SKM-1 (cell line): ENCODE measurements around the gene NSG1.

Source experiments
- DNase-seq: peaks from one replicate; lab custom pipeline; 2025; ENCODE audit not compliant: unreplicated experiment; lab: John Stamatoyannopoulos, UW

Gene NSG1

DNA sequence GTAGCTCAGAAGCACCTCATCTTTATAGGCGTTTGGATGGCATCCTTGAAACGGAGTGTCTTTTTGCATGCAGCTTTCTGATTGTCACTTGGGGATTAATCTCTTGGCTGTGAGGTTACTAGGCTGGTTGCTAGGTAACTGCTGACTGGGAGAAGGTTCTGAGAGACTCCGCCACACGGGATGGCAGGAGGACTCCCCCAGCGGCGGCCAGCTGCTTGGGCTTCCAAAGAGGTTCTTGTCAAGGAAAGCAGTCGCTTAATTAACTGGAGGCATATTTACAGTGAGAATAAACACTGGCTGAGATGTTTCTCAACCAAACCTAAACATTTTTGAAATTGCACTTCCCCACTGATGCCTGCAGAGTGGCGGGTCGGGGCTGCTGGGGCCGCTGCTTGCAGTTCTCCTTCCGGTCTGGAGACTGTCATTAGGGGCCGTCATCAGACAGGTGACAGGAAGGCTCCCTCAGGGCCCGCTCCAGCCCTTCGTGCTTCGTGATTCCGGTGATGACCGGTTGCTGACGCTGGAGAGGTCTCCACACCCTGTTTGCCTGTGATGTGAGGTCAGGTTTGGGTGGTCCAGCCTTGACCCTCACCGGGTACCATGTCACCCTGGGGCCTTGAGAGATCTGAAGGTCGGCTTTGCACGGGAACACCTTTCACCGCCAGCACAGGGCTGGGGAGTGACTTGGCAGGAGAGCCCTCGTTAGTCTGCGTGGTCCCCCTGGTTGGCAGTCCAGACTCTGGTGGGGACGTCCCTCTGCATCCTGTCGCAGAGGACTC, 9.1 kb downstream of the NSG1 start:
- no peak for DNase-seq

GRCh38 chr4:4396628-4397440, 9.9 kb downstream of the NSG1 start:
- DNase-seq, result no peak

DNA sequence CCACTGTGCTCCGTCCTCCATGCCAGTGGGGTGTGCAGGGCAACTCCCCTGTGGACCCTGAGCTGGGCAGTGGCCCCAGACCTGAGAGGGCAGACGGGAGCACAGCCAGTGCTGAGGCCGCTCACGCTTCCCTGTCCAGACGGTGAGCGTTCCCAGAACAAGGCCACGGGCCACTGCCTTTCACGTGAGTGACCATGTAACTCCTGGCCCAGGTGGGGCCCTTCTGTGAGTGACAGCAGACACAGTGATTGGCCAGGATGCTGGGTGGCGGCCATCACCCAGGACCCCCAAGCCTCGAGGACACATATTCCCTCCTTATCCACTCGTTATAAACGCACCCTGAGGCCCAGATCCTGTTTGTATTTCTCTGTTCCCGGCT, 10.5 kb downstream of the NSG1 start:
- no peak for DNase-seq

DNA sequence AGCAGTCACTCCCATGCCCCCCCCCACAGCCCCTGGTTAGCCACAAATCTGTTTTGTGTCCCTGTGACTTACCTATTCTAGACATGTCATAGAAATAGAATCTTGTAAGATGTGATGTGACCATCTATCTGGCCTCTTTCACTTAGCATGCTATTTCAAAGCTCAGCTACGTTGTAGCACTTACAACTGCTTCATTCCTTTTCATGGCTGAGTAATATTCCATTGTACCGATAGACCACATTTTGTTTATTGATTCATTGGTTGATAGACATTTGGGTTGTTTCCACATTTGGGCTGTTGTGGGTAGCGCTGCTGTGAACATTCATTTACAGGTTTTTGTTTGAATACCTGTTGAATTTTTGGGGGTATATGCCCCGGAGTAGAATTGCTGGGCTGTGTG, 11.5 kb downstream of the NSG1 start:
- no peak for DNase-seq

GRCh38 chr4:4401036-4401435, 14.1 kb downstream of the NSG1 start:
- DNase-seq, result no peak

GRCh38 chr4:4402966-4403365, 16.1 kb downstream of the NSG1 start:
- no peak for DNase-seq

GRCh38 chr4:4405358-4405962, 18.6 kb downstream of the NSG1 start:
- no peak for DNase-seq

DNA sequence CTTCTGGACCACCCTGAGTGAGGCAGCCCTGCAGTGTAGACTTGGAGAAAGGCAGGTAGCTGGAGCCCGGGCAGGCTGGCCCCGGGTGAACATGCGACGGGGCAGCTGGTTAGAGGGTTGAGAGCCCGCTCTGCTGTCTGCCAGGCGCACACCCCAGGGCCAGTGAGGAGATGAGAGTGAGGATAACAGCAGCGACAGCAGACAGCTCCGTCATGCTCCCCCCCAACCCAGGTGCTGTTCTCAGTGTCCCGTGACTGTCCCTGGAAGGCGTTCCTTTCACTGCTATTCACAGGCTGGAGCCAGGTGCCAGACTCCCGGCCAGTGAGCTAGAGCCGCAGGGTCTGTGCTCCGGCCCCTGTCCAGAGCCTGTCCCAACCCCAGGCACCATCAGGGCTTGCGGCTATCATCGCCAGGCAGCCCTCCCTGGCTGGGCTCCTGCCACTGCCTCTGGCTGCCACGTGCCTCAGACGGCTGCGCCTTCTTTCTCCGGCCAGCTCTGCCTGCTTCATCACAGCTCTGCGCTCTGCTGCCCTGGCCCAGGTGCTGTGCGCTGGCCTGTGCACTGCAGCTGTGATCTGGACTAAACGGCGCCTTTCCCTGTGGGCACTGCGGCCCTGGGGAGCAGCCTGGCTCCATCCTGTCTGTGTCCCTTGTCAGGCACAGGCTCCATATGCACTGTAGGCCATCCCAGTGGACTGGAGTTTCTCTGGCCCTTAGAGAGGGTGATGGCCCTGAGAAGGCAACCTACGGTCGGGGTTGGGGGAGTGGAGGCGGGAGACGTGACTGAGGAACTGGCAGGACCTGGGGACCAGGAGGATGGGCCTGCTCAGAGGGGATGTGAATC, 19.8 kb downstream of the NSG1 start:
- DNase-seq, result no peak

GRCh38 chr4:4407299-4408131, 20.6 kb downstream of the NSG1 start:
- DNase-seq, result no peak

GRCh38 chr4:4408132-4408523, 21.2 kb downstream of the NSG1 start:
- no peak for DNase-seq

GRCh38 chr4:4408576-4409335, 21.9 kb downstream of the NSG1 start:
- no peak for DNase-seq

DNA sequence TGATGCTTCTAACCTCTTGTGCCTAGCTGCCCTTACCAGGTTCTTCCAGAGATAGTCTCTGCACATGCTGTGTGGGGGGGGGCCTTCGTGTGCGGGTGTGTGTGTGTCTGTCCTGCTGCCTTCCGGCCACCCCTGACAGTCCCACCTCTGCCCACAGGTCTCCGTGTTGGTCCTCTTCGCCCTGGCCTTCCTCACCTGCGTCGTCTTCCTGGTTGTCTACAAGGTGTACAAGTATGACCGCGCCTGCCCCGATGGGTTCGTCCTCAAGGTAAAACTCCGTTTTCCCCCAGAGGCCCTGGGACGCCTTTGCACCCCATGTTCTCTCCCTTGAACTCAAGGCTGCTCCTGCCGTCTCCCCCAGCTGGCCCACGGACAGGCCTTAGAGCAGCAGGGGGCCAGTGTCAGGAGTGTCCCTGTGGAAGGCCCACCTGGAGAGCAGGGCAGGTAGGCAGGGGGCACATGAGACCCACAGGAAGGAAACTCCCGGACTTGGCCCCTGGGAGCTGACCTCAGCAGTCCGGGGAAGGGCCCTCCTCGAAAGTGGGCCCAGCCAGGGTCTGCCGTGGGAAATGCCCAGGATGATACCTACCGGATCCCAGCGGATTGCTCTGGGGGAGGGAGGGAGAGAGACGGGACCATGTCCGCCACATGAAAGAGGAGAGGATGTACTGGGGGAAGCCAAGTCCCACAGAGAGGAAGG, 22.7 kb downstream of the NSG1 start:
- no peak for DNase-seq

- DNase-seq, result no peak
Measured at GRCh38 chr4:4410271-4410670, 23.4 kb downstream of the NSG1 start.

DNA sequence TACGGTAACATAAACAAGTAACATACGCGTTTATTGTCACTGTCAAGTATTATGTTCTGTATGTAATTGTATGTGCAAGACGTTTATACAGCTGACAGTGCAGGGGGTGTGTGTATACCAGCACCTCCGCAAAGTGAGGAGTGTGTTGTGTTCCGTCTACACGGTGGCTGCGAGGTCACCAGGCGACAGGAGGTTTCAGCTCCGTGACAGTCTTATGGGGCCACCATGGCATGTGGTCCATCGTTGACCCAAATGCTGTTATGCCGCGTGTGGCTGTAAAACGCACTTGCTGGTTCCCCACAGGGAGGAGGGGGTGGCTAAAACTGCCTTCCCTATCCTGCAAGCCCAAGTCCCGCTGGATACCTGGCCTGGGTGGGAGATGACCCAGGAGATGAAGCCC, 25.0 kb downstream of the NSG1 start:
- no peak for DNase-seq

DNA sequence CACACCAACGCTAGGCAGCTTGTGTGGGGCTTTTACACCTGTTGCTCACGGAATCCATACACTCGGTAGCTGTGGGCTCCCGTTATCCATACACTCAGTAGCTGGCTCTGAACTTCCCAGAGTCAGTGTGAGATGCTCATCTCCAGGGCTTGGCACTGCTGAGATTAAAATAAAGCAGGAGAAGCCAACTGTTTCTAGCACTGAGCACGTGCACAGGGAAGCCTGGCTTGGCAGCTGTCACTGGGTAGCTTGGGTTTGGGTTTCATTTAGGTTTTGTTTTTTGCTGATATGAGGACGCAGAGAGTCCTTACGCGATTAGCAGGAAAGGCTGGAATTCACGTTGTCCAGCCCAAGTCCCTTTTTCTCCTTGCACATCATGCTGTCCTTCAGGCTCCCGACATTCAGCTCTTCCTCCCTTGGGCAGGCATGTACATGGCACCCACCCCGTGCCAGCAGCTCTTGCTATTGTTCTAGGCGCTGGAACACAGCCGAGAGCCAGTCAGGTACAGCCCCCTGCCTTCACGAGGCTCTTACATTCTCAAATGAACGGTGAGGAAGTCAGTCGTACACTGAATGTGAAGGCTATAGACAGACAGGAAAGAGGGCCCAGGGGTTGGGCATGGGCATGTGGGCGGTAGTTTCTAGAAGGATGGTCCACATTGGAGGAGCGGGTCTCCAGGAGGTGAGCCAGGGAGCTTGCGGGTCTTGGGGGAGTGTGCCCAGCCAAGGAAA, 25.9 kb downstream of the NSG1 start:
- no peak for DNase-seq

GRCh38 chr4:4413373-4413725, 26.4 kb downstream of the NSG1 start:
- no peak for DNase-seq

- DNase-seq, result no peak
Measured at GRCh38 chr4:4413806-4414205, 26.9 kb downstream of the NSG1 start.

DNA sequence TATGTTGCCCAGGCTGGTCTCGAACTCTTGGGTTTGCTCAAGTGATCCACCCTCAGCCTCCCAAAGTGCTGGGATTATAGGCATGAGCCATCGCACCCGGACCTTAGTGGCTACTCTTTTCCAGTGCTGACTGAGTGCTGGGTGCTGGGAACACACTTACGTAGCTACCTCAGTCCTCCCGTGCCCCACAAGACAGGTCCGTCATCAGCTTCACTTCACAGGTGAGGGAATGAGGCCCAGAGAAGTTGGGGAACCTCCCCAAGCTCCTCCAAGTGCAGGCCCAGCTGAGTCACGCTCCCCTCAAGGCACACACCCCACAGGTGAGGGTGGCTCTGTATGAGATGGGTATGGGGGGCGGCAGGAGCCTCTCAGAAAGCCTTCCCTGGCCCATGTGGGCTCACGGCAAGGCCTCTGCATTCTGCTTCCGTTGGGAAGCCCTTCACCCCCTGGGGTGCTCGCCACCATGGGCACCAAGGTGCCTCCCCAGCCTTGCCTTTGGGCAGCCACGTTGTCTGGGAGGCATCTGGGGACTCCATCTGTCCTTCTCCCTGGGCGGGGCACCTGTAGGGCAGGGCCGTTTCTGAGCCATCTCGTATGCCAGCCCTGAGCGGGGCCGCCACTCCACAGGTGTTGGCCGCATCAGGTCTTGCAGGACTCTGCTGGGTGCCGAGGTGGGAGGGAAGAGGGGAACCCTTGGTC, 28.4 kb downstream of the NSG1 start:
- DNase-seq, result no peak
